ENCODE data around the gene POLQ. TPM values are rescaled to one million over a fixed set of nuclear protein-coding genes. Genes with fewer than 3 reads are reported as not detected.

POLQ gene
- total RNA-seq, 1 experiment from 2014 or later, result 14.9 TPM

DNA sequence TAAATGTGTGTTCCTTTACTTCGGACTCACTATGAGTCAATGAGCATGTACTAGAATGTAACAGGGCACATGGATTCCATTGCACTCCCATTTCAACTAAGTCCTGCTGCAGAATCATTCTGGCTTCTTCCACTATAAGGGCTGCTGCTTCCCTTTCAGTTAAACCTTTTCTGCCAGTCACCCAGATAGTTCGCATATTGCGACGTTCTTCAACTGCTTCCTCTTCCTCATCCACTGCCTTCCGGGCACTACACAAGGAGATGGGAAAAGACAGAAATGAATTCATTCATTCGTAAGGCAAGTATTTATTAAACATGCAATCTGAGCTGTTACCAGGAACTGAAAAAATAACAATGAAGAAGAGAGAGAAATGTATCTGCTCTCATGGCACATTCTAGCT is 55.6 kb downstream of the POLQ start:
- Mint-ChIP-seq H3K4me3 (no peak overlapping the region), H3K27ac (peak overlapping the region; percentile 28; the same call in 1 of the 2 replicates), H3K9me3 (no peaks in the 10 kb centered on the region), H3K4me1 (no peaks in the 10 kb centered on the region), H3K27me3 (ENCODE audit: low read depth) (no peaks in the 10 kb centered on the region; the same call in 1 of the 2 replicates), H3K36me3 (peaks cover 40% of the 10 kb centered on the region)
- ChIA-PET POLR2A (no interaction called here), CTCF (no interaction called here)
- no peak for ATAC-seq
- no peak for DNase-seq (ENCODE audit: low spot score)
- no peak for TF ChIP-seq ZBTB43 (CRISPR knock-in tag; IDR thresholded peaks at IDR 0.05)
- no peak for TF ChIP-seq MYBL2 (CRISPR knock-in tag; IDR thresholded peaks at IDR 0.05)
- no peak for TF ChIP-seq RELA (CRISPR knock-in tag; IDR thresholded peaks at IDR 0.05; ENCODE audit: borderline replicate concordance)
- TF ChIP-seq, protein P1, sequence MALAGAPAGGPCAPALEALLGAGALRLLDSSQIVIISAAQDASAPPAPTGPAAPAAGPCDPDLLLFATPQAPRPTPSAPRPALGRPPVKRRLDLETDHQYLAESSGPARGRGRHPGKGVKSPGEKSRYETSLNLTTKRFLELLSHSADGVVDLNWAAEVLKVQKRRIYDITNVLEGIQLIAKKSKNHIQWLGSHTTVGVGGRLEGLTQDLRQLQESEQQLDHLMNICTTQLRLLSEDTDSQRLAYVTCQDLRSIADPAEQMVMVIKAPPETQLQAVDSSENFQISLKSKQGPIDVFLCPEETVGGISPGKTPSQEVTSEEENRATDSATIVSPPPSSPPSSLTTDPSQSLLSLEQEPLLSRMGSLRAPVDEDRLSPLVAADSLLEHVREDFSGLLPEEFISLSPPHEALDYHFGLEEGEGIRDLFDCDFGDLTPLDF (CRISPR knock-in tag; IDR thresholded peaks at IDR 0.05), result no peak
- TF ChIP-seq, protein P2, sequence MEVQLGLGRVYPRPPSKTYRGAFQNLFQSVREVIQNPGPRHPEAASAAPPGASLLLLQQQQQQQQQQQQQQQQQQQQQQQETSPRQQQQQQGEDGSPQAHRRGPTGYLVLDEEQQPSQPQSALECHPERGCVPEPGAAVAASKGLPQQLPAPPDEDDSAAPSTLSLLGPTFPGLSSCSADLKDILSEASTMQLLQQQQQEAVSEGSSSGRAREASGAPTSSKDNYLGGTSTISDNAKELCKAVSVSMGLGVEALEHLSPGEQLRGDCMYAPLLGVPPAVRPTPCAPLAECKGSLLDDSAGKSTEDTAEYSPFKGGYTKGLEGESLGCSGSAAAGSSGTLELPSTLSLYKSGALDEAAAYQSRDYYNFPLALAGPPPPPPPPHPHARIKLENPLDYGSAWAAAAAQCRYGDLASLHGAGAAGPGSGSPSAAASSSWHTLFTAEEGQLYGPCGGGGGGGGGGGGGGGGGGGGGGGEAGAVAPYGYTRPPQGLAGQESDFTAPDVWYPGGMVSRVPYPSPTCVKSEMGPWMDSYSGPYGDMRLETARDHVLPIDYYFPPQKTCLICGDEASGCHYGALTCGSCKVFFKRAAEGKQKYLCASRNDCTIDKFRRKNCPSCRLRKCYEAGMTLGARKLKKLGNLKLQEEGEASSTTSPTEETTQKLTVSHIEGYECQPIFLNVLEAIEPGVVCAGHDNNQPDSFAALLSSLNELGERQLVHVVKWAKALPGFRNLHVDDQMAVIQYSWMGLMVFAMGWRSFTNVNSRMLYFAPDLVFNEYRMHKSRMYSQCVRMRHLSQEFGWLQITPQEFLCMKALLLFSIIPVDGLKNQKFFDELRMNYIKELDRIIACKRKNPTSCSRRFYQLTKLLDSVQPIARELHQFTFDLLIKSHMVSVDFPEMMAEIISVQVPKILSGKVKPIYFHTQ (CRISPR knock-in tag; IDR thresholded peaks at IDR 0.05), result no peak
- no peak for TF ChIP-seq ZNF416 (CRISPR knock-in tag; IDR thresholded peaks at IDR 0.05)
- TF ChIP-seq FOXP4 (CRISPR knock-in tag; IDR thresholded peaks at IDR 0.05), result no peak
- no peak for TF ChIP-seq ZNF121 (CRISPR knock-in tag; IDR thresholded peaks at IDR 0.05)
- no peak for TF ChIP-seq HMGXB4 (CRISPR knock-in tag; IDR thresholded peaks at IDR 0.05)
- no peak for TF ChIP-seq SMAD3 (CRISPR knock-in tag; IDR thresholded peaks at IDR 0.05; ENCODE audit: borderline replicate concordance)

GRCh38 chr3:121488628-121489027 is 57.2 kb downstream of the POLQ start:
- H3K27ac Mint-ChIP-seq, result no peak overlapping the region
- ATAC-seq (peak; percentile 60), DNase-seq (ENCODE audit: low spot score) (no peak)
- no peaks in the 10 kb centered on the region for H3K9me3 Mint-ChIP-seq
- no peaks in the 10 kb centered on the region for H3K4me1 Mint-ChIP-seq
- H3K27me3 Mint-ChIP-seq (ENCODE audit: low read depth), result no peaks in the 10 kb centered on the region
- H3K36me3 Mint-ChIP-seq, result peaks cover 35% of the 10 kb centered on the region
- H3K4me3 Mint-ChIP-seq, result no peak overlapping the region
- ChIA-PET CTCF (interaction anchor here (0.5 to 0.6 kb wide), 2 partner anchors 104 to 313 kb away, joined by 3 to 4 read pairs; no protein-coding TSS in a partner anchor), POLR2A (interaction anchor here (0.6 kb wide), 1 partner anchor 118 kb away, joined by 3 read pairs; no protein-coding TSS in a partner anchor)
- TF ChIP-seq ZNF317 (CRISPR knock-in tag; IDR thresholded peaks at IDR 0.05; ENCODE audit: borderline replicate concordance, low read depth) (no peak), E2F5 (CRISPR knock-in tag; IDR thresholded peaks at IDR 0.05) (no peak), CREM (CRISPR knock-in tag; IDR thresholded peaks at IDR 0.05) (no peak), NR1H2 (CRISPR knock-in tag; IDR thresholded peaks at IDR 0.05) (no peak), OVOL2 (CRISPR knock-in tag; IDR thresholded peaks at IDR 0.05; ENCODE audit: borderline replicate concordance) (no peak), ETV6 (CRISPR knock-in tag; IDR thresholded peaks at IDR 0.05) (no peak)
- TF ChIP-seq, protein P3, sequence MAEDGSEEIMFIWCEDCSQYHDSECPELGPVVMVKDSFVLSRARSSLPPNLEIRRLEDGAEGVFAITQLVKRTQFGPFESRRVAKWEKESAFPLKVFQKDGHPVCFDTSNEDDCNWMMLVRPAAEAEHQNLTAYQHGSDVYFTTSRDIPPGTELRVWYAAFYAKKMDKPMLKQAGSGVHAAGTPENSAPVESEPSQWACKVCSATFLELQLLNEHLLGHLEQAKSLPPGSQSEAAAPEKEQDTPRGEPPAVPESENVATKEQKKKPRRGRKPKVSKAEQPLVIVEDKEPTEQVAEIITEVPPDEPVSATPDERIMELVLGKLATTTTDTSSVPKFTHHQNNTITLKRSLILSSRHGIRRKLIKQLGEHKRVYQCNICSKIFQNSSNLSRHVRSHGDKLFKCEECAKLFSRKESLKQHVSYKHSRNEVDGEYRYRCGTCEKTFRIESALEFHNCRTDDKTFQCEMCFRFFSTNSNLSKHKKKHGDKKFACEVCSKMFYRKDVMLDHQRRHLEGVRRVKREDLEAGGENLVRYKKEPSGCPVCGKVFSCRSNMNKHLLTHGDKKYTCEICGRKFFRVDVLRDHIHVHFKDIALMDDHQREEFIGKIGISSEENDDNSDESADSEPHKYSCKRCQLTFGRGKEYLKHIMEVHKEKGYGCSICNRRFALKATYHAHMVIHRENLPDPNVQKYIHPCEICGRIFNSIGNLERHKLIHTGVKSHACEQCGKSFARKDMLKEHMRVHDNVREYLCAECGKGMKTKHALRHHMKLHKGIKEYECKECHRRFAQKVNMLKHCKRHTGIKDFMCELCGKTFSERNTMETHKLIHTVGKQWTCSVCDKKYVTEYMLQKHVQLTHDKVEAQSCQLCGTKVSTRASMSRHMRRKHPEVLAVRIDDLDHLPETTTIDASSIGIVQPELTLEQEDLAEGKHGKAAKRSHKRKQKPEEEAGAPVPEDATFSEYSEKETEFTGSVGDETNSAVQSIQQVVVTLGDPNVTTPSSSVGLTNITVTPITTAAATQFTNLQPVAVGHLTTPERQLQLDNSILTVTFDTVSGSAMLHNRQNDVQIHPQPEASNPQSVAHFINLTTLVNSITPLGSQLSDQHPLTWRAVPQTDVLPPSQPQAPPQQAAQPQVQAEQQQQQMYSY (CRISPR knock-in tag; IDR thresholded peaks at IDR 0.05), result no peak
- TF ChIP-seq, protein P2 (CRISPR knock-in tag; IDR thresholded peaks at IDR 0.05), result no peak
